Dermis microvascular lymphatic vessel endothelial cell (primary cell): ENCODE results near the gene B4GALT3. TPM values are rescaled to one million over a fixed set of nuclear protein-coding genes. Genes with fewer than 3 reads are reported as not detected.
A peak's percentile ranks its signal among the peaks of the same experiment; 100 is the strongest.

Experiments used
- DNase-seq, 2 donors: peaks; one replicate each; pipeline versions ENCODE4 v3.0.0 to v3.0.0-alpha.2; 2010; ENCODE audit warnings: low read depth in 2 of 2
- total RNA-seq: library from RNA; depleted of rRNA; stranded (reverse); fragments of >200 nt; gene quantifications from 2 replicates; pipeline ENCODE4 v1.2.1, GENCODE V29; 2014

Gene B4GALT3
- total RNA-seq, 1 donor from 2014 or later, result 17.5 TPM

DNA sequence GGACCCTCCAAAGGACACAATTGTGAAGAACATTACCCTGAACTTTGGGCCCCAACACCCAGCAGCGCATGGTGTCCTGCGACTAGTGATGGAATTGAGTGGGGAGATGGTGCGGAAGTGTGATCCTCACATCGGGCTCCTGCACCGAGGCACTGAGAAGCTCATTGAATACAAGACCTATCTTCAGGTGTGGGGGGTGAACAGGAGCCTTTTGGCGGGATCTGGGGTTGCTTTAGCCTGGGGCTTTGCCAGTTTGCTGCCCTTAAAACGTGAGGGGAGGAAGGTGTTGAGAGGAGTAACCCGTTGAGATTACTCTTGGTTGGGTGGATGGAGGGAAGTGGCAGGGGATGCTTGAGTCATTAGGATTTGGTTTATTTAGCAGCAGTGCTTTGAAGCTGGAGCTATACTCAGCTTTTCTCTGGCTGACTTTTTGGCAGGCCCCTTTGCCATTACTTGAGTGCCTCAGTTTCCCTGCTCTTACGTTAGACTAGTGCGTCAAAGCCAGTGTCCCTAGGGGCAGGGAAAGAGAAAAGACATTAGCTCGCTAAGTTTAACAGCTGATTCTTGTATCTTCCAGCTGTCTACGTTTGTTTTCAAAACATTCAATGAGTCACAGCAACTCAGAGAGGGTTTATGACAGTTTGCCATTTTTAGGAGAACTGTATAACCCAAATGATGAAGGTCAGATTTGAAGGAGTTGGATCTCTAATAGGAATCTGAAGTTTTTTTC, 29.3 kb upstream of the B4GALT3 start:
- no peak for DNase-seq

DNA sequence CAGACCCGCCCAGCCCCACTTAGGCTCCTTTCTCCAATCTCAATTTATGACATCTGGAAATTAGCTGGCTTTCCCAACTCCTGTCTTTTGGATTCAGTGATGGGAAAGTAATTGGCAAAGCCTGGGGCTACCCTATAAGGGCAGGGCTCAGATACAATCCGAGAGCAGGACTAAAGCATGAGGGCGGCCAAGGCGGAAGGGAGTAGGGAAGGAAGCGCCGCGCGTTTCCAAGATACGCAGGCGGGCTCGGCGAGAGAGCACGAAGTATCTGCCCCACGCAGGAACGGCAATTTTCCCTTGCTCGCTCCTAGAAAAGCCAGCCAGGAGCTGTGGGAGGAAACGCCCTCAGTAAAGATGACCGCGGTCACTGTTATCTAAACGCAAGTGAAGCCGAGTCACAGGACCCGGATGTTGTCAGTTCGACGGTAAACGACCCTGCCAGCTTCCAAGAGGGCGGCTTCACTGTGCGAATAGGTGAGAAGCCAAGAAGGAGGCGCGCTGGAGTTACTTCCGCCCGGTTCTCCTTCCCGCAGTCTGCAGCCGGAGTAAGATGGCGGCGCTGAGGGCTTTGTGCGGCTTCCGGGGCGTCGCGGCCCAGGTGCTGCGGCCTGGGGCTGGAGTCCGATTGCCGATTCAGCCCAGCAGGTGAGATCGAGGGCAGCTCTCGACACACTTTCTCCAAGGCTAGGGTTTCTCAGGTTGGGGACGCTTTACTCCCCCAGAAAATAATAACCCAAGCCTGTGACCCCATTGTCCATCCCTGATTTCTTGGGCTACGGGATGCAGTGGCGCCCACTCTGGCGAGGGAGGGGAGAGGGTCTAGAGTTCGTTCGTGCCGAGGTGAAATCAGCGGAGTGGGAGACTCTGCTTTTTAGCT, 24.8 kb upstream of the B4GALT3 start, which contains the start of gene NDUFS2:
Gene NDUFS2 (plus strand): TSS at position 532 of the 877 bp plus-strand sequence. CDS start 19 bp downstream, at position 551.
- peak; percentile 98 to 99 for DNase-seq

DNA sequence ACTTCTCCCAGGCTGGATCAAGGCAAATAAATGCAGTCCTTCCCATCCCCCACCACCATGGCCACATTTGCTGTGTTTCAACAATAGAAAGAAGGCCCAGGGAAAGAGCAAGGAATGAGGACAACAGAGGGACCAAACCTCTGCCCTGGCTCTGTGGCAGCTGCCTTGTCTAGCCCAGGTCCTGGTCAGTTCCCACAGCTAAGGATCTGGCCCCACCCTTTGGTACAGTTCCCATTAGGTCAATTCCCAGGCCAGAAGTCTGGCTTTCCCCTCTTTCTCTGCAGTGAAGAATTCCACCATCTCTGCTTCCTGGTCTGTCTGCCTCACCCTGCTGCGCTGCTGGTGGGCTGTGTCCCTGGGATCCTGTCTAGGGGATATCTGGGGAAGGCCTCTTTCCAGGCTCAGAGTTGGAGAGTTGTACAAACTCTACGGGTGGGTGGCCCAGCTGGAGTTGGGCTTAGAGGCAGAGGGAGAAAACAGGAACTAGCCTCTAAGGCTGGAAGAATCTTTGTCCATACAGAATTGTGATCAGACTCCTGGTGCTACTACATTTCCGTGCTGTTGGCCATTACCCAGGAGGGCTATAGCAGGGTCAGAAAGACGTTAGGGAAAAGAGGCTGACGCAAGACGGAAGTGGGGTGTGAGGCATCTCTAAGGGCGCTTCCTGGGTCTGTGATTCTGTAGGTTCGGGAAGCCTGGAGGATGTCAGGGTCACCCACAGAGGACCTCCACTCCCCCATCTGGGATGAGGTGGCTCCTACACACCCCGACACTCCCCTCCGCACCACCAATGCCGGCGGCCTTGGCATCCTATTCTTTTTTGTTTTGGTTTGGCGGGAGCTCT, 23.9 kb upstream of the B4GALT3 start:
- DNase-seq, result peak in 1 of 2 donors; percentile 79

DNA sequence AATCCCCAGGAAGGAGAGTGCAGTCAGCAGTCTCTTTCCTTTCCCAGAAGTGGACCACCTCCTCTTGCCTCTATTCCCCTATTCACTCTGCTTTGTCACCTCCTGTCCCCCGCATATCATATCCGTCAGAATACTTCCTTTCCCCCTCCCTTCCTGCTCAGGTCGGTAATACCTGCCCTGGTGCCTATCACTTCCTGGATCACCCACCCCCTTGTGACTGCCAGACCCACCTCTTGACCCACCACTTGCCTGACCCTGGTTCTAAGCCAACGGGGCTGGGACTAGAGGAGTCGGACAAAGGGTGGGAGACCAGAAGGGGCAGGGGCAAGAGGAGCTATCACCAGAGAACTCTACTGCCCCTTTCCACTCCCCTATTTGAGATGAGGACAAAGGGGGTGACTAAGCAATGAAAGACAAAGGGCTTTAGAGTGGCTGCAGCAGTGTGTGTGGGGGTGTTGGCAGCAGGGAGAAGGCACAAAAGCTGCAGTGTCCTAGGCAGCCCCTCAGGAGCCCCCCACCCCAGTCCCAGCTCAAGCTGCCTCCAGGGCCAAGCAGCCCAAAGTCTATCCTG, 23.2 kb upstream of the B4GALT3 start:
- peak in 1 of 2 donors; percentile 50 for DNase-seq

DNA sequence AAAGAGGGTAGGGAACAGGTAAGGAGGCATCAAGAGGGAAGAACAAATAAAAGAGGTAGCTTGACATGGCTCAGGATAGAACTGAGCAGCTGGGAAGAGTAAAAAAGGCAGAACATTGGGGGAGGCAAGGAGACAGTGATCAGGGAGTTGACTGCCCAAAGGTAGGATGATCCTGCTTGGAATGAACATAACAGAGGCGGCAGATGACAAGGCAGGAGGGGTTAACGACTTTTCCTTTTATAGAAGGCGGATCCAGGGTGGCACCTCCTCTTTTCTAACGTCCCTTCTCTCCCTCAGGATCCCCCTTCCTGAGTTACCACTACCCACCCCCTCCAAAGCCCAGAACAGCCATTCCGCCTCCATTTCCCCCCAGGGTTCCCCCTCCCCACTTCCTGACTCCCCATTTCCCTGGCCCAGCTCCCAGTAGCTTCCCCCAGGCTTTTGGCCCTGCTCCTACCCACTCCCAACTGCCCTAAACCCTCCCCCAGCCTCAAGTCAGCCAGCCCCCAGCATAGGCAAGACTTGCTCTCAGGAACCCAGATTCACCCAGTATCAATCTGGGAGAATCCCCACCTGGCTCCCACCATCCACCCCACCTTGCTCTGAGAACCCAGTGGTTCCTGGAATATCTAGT, 22.3 kb upstream of the B4GALT3 start:
- peak in 1 of 2 donors; percentile 30 for DNase-seq

DNA sequence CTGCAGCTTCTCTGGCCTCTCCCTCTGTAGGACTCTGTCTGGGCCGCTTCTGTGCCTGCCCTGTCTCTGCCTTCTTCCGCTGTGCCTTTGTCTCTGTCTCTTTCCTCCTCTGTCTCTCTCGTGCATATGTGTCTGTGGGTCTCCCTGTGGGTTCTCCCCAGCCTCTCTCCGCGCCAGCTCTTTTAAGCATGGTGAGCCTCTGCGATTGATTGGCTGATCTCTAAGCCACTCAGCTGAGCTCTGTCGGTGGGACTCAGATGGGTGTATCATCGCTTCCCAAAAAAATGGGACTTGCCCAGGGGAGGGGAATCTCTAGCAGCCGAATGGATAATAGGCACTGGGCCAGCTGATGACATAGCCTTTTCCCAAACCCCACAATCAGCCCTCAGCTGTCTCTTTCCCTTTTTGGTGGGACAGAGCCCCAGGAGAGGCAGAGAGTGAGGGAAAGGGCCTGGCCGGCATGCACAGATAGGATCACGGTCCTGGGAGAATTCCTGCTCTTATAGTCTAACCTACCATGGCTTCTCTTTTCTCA, 21.7 kb upstream of the B4GALT3 start, which contains the start of gene ADAMTS4:
Gene ADAMTS4 (minus strand): TSS at position 158 of the 535 bp plus-strand sequence. CDS start 427 bp downstream, outside the sequence.
- DNase-seq, result peak; percentile 68 to 74

DNA sequence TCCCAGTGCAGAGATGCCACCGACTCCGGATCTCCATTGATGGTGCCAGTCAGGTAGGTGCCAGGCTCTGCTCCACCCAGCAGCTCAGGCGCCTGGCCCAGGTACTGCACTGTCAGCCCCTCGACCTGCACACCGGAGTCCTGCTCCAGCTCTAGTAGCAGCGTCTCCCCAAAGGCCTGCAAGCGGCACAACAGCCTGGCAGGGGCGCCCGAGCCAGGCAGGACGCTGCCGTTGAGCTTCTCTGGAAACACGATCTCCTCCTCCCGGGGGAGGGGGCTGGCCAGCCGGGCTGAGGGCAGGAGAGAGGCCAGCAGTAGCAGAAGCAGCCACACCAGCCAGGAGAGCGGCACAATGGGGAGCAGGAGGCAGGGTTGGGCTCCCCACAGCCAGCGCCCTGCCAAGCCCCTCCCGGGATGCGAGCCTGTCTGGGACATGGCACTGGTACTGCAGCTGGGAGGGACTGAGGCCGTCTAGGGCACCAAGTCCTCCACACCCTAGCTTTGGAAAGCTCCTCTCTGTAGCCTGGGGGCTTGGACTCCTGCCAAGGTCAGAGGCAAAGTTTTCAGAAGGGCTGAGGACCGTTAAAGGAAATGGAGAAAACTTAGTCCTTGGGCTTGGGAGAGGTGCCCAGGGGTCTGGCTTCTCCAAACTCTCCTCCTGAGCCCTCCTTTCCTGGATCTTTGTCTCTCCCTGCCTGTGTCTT, 21.0 kb upstream of the B4GALT3 start:
- peak in 1 of 2 donors; percentile 46 for DNase-seq

DNA sequence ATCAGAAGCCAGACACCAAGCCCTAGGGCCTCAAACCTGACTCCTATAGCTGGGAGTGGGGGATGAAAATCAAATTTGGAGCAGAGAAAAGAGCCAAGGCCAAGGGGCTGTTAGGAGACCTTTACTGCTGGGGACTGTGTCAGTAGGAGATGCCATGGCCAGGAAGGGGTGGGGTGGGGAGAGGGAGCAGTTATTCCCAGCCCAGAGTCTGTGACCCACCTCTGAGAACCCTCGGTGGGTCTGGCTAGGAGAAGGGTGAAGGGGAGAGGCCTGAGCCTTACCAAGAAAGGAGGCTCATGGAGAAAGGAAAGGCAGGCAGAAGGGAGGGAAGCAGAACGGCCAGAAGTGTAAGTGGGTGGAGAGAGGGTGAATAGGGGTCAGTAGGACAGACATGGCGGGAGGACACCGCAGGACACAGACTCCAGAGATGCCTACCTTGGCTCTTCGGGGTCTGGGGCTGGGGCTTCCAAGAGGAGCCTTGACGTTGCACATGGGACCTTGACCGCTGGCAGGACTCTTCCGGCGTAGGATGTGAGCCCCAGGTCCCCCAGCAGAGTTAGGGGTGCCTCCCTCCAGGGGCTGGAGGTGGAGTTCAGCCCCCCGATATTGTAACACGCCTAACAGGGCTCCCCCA, 20.4 kb upstream of the B4GALT3 start:
- no peak for DNase-seq

DNA sequence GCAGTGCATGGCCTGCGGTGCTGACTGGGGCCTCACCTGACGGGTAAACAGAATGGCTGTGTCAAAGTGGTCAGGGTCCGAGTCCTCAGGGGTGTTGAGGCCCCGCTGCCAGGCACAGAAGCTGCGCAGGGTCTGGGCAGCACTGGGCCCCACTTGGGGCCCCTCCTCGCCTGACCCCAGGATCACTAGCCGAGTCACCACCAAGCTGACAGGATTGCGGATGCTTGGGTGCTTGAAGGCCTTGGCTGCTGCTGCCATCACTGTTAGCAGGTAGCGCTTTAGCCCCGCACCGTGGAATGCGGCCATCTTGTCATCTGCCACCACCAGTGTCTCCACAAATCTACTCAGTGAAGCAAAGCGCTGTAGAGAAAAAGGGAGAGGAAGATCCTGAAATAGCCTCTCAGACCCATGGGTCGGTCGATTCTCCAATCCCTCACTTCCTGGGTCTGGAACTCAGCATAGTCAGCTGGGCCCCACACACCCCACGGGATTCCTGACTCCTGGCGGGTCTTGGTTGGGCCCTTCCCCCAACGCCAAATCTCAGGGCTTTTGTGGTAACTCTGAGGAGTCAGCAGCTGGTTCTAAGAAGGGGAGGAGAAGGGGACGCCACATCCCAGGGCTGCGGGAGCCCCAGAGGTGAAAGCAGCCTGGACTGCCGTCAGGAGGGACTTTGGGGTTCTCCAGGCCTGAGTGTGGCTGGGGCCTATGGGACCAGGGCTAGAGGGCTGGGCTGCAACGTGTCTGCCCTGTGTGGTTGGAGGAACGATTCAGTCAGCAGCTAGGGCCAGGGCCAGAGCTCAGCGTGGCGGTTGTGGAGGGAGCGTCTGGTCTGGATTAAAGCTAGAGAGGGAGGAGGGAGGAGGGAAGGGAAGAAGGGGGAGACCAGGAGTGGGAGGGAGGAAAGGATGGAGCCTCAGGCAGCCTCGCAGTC, 19.5 kb upstream of the B4GALT3 start:
- peak in 1 of 2 donors; percentile 32 for DNase-seq

DNA sequence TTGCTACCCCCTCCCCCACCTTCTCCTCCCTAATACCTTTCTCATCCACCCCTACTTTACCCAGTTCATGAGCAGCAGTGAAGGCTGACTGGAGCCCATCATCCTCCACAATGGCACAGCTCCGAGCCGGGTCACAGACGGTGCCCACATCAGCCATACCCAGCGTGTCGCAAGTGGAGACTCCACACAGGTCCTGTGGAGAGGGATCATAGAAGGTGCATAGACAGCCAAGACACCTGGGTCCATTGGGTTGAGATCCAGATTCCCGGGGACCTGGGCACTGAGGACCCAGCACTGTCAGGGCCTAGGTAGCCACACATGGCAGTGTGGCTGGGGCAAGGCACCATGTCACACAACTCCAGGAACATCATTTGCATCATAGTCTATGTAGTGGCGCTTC, 18.8 kb upstream of the B4GALT3 start:
- DNase-seq, result no peak

DNA sequence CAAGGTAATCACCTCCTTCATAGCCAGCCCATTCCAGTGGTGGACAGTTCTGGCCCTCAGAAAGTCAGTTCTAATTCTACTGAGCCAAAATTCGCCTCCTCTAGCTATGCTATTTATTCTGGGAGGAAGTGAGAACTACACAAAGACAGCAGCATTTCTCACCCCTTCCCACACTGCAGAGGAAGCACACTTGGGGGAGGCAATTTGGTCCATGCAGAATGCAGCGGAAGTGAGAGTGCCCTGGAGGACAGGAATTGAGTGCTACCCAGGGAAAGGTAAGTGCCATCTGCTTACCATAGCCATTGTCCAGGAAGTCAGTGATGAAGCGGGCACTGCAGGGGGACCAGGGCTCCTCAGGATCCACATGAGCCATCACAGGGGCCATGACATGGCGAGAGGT, 17.9 kb upstream of the B4GALT3 start:
- no peak for DNase-seq

DNA sequence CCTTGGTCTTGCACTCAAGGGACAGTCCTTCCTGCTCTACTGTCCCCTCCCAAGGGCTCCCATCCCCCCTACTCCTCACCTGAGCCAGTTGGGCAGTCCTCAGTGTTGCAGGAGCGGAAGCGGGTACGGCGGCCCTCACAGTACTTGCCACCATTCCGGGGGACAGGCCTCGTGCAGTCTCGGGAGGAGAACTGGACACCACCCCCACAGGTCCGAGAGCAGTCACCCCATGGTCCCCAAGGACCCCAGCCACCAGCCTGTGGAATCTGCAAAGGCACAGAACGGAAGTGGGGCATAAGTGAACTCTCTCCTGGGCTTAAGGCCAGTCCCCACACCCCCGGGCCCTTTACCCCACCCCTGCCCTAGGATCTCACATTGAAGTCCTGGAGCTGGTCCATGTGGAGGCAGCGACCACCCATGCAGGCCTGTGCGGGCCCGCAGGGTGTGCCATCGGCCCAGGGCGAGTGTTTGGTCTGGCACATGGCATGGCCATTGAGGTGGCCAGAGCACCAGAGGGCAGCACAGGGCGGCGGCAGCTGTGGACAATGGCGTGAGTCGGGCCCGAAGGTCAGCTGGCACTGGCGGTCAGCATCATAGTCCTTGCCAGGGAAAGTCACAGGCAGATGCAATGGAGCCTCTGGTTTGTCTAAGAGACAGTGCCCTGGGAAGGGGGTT, 16.4 kb upstream of the B4GALT3 start:
- peak in 1 of 2 donors; percentile 55 for DNase-seq

DNA sequence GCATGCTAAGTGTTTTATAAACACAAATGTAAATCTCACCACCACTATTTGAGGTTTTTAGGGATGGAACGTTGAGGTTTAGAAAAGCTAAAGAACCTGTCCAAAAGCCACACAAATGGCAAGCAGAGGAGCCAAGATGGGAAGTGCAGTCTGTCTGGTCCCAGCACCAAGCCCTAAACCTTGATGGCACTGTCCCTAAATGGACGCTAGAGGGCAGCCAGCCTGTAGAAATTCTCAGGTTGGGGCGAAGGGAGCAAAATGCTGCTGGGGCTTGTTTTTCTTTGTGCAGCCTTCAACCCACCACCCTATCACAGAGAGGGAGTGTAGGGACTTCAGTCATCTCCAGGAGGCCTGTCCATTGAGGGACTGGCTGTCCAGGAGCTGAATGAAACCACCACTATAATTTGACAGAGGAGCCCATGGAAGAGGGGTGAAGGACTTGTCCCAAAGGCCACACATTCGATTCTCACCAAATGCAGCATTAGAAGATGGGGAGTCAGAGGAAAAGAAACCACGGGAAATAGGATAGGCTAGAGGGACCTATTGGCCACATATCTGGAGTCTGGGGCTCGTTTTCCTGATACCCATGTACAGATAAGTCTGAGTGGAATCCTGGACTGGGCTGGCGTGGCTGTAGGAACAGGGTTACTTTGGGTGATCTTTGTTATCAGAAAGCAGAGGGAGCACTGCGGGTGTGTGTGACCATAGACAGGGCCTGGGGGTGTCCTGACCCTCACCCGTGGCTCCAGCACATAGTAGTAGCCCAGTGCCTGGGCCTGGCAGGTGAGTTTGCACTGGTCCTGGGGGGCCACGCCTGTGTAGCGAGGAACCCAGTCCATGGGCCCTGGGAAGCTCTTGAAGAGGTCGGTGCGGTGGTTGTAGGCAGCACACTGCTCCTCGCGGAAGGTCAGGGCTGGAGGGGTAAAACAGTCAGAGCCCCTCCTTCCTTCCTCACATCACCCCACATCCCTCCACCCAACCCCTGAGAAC, 15.5 kb upstream of the B4GALT3 start:
- peak; percentile 48 to 79 for DNase-seq

DNA sequence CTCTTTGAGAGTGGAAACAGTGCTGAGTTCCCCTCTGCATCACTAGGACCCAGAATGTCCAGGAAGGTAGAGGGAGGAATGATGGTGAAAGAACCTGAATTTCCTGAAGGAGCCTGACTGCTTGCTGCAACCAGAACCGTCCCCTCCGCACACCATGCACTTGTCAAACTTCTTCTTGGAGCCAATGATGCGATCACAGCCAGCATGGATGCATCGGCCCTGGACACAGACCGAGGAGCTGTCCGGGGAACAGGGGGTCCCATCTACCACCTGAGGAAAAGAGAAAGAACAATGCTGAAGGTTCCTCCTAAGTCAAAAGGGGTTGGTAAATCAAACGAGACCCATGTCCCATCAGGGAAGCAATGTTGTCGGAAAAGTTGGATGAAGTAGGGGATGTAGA, 14.7 kb upstream of the B4GALT3 start:
- DNase-seq, result no peak

DNA sequence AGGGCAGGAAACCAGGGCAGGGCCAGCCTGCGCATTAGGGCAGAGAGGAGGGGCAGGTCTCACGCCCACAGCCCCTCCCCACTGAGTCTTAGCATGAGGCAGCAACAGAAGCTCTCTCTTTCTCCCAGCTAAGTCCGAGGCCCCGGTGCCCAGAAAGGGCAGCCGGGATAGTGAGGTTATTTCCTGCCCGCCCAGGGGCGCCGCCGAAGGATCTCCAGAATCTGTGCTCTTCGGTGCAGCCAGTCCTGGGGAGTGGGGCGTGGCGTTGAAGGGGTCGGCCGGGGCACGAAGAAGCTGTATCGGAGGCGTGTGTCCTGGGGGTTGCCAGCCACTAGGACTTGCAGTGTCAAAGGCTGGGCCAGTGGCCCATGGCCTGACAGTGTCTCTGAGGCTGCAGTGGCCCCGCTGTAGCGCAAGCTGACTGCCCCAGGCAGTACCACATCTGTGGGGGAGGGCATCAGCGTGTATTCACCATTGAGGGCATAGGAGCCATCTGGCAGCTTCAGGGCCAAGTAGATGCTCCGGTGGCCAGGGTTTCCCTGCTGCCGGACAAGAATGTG, 13.7 kb upstream of the B4GALT3 start:
- DNase-seq, result no peak

DNA sequence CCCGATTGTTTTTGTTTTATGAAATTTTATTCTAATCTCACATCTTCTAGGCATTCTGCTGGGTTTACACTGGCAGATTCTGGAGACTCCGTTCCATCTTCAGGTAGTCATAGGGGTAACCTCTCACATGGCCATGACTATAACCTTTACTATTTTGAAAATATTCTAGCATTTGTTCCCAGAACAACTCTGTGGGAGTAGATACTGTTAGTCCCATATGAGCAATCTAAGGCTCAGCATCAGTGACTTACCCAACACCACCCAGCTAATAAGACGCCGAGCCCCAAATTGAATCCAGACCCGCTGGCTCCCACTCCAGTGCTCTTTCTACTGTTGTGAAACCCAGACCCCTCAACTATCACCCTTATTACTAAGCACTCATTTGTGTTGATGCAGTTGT, 11.7 kb upstream of the B4GALT3 start:
- DNase-seq, result no peak
